H1 (cell line): Measurements from ENCODE around the gene TIE1. TPM values are rescaled to one million over a fixed set of nuclear protein-coding genes. Genes with fewer than 3 reads are reported as not detected.

Experiments used
- polyA plus RNA-seq, 7 experiments: library from polyadenylated mRNA; depleted of rRNA in 3 of 7; stranded (reverse) in 5 of 7; unstranded in 2 of 7; fragments of >200 nt in 5 of 7; fragments of 200-250 nt in 2 of 7; gene quantifications; 1 replicate in 5 of 7; 2 replicates in 1 of 7; 4 replicates in 1 of 7; pipeline versions ENCODE4 v1.2.1 to v1.2.3, GENCODE V29; 2011 to 2013; ENCODE audit warnings: missing spikeins in 2 of 7, mixed read lengths in 2 of 7
- total RNA-seq: library from RNA; stranded (reverse); fragmentation: NEBNext Ultra II Directional; extraction: Animal tissue kit (Norgen Biotek cat#: 25700); gene quantifications from 2 replicates; pipeline ENCODE4 v1.2.1, GENCODE V29; 2021
- TF ChIP-seq, protein P1 (sequence below): IDR thresholded peaks from 2 replicates; pipeline ENCODE4 v1.6.1; 2011; ENCODE audit warnings: low read length, improper control_type of control experiment

The TIE1 gene
- total and polyA plus RNA-seq, 2 of the 8 experiments (the other 6 are each of a cell fraction or from before 2014, with no cell fraction given), result 0.74 to 2.2 TPM

DNA sequence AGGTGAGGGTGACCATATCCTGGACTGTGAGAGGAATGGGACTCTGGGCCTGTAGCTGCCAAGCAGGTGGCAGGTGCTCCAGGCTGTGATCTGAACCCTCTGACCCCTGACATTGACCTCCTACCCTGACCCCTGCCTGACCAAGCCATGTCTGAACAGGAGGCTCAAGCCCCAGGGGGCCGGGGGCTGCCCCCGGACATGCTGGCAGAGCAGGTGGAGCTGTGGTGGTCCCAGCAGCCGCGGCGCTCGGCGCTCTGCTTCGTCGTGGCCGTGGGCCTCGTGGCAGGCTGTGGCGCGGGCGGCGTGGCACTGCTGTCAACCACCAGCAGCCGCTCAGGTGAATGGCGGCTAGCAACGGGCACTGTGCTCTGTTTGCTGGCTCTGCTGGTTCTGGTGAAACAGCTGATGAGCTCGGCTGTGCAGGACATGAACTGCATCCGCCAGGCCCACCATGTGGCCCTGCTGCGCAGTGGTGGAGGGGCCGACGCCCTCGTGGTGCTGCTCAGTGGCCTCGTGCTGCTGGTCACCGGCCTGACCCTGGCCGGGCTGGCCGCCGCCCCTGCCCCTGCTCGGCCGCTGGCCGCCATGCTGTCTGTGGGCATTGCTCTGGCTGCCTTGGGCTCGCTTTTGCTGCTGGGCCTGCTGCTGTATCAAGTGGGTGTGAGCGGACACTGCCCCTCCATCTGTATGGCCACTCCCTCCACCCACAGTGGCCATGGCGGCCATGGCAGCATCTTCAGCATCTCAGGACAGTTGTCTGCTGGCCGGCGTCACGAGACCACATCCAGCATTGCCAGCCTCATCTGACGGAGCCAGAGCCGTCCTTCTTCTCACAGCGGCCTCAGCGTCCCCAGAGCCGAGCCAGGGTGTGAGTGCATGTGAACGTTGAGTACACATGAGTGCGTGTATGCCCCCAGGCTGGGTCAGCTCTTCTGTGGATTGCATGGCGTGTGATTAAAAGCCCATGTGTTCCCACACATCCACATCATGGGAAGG is 27.9 kb upstream of the TIE1 start (continued):
- TF ChIP-seq, protein P1, sequence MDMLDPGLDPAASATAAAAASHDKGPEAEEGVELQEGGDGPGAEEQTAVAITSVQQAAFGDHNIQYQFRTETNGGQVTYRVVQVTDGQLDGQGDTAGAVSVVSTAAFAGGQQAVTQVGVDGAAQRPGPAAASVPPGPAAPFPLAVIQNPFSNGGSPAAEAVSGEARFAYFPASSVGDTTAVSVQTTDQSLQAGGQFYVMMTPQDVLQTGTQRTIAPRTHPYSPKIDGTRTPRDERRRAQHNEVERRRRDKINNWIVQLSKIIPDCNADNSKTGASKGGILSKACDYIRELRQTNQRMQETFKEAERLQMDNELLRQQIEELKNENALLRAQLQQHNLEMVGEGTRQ, result no peak
